H1 (cell line): ENCODE data around the gene ETV4. TPM values are rescaled to one million over a fixed set of nuclear protein-coding genes. Genes with fewer than 3 reads are reported as not detected.

Experiments used
- CTCF ChIA-PET: fragments of 300-600 bp; sonication (Branson Sonifier 250); formaldehyde crosslinking; loops from one replicate; lab custom pipeline; 2021; ENCODE audit not compliant: partially characterized antibody; lab: Charles Lee
- POLR2A ChIA-PET: fragments of 300-600 bp; sonication (Branson Sonifier 250); formaldehyde crosslinking; loops from one replicate; lab custom pipeline; 2021; ENCODE audit warnings: inconsistent platforms; ENCODE audit not compliant: partially characterized antibody; lab: Charles Lee
- DNase-seq, 2 experiments: peaks; one replicate each; pipeline versions ENCODE4 v3.0.0 to v3.0.0-alpha.2; 2010 to 2022; ENCODE audit warnings: low spot score in 2 of 2, low read depth in 1 of 2, mixed read lengths in 1 of 2
- FAIRE-seq: peaks from 2 replicates; lab custom pipeline; 2011; peaks lifted over from hg19 to GRCh38; lab: Jason Lieb, UNC
- H2AFZ ChIP-seq: 2 replicates; pipeline ENCODE4 v1.8.1; 2012; ENCODE audit warnings: low read length, inconsistent platforms
- H2AK5ac ChIP-seq: 2 replicates; pipeline ENCODE4 v1.6.1; 2013; ENCODE audit warnings: low read depth, low read length
- H2BK120ac ChIP-seq: replicated peaks from 2 replicates; pipeline ENCODE3; 2013; ENCODE audit warnings: low read depth, low read length, inconsistent platforms
- H2BK12ac ChIP-seq: 2 replicates; pipeline ENCODE4 v1.6.1; 2013; ENCODE audit warnings: low read depth, low read length
- H2BK15ac ChIP-seq: 2 replicates; pipeline ENCODE4 v1.6.1; 2013; ENCODE audit warnings: low read length
- H2BK20ac ChIP-seq: 2 replicates; pipeline ENCODE4 v1.6.1; 2013; ENCODE audit warnings: low read length
- H2BK5ac ChIP-seq: 2 replicates; pipeline ENCODE4 v1.6.1; 2013; ENCODE audit warnings: low read depth, low read length
- H3K14ac ChIP-seq: 2 replicates; pipeline ENCODE4 v1.6.1; 2013; ENCODE audit warnings: inconsistent platforms; ENCODE audit not compliant: insufficient read length
- H3K18ac ChIP-seq: 2 replicates; pipeline ENCODE4 v1.6.1; 2013; ENCODE audit warnings: low read length; ENCODE audit errors: extremely low read depth
- H3K23ac ChIP-seq: 2 replicates; pipeline ENCODE4 v1.6.1; 2013; ENCODE audit warnings: inconsistent platforms; ENCODE audit not compliant: insufficient read length
- H3K23me2 ChIP-seq: 2 replicates; pipeline ENCODE4 v1.6.1; 2013; ENCODE audit warnings: low read depth, low read length
- H3K27ac ChIP-seq: 2 replicates; pipeline ENCODE4 v1.6.1; 2011; ENCODE audit warnings: low read depth, low read length, inconsistent platforms
- H3K27me3 ChIP-seq, 4 experiments: replicated peaks in 1 of 4; 1 replicate in 1 of 4; 2 replicates in 3 of 4; pipeline versions ENCODE4 v1.6.1 to v1.8.1; 2011 to 2013; ENCODE audit warnings: low read length in 3 of 4, mild to moderate bottlenecking in 3 of 4, inconsistent platforms in 2 of 4, mixed read lengths in 2 of 4, moderate library complexity in 1 of 4; ENCODE audit not compliant: control insufficient read depth in 3 of 4, insufficient read depth in 3 of 4; ENCODE audit errors: extremely low read depth in 1 of 4
- H3K36me3 ChIP-seq, 4 experiments: 2 replicates each; pipeline versions ENCODE4 v1.6.1 to v1.8.1; 2011 to 2013; ENCODE audit warnings: mild to moderate bottlenecking in 4 of 4, low read length in 3 of 4, moderate library complexity in 2 of 4, control low read depth in 1 of 4, inconsistent platforms in 1 of 4; ENCODE audit not compliant: insufficient read depth in 4 of 4, control insufficient read depth in 2 of 4
- H3K4ac ChIP-seq: replicated peaks from 2 replicates; pipeline ENCODE3; 2013; ENCODE audit warnings: low read length, low read depth, mixed read lengths, inconsistent platforms; ENCODE audit not compliant: insufficient read length
- H3K4me1 ChIP-seq, 4 experiments: replicated peaks in 1 of 4; 1 replicate in 1 of 4; 2 replicates in 3 of 4; pipeline versions ENCODE4 v1.6.1 to v1.8.1; 2011 to 2013; ENCODE audit warnings: low read length in 3 of 4, inconsistent platforms in 2 of 4, mixed read lengths in 1 of 4; ENCODE audit not compliant: insufficient read depth in 4 of 4, control insufficient read depth in 3 of 4
- H3K4me2 ChIP-seq, 2 experiments: 2 replicates each; pipeline versions ENCODE4 v1.6.1 to v1.8.1; 2011 to 2013; ENCODE audit warnings: low read depth in 2 of 2, low read length in 2 of 2, control low read depth in 1 of 2, inconsistent platforms in 1 of 2, mild to moderate bottlenecking in 1 of 2; ENCODE audit not compliant: insufficient read depth in 1 of 2
- H3K4me3 ChIP-seq, 4 experiments: fragments of 200-600, 300-600 bp in 1 of 4; sonication (generic), shearing (Covaris generic), sonication (Bioruptor Twin) in 1 of 4; 2 replicates each; pipeline versions ENCODE4 v1.5.1 to v1.8.1; 2011 to 2016; ENCODE audit warnings: low read length in 4 of 4, low read depth in 3 of 4, control low read depth in 2 of 4, inconsistent platforms in 2 of 4, mild to moderate bottlenecking in 2 of 4, mixed read lengths in 1 of 4, moderate library complexity in 1 of 4; ENCODE audit not compliant: insufficient read depth in 2 of 4; ENCODE audit errors: extremely low read depth in 1 of 4
- H3K56ac ChIP-seq: replicated peaks from 2 replicates; pipeline ENCODE3; 2013; ENCODE audit warnings: low read depth, mild to moderate bottlenecking, mixed read lengths, low read length, inconsistent platforms; ENCODE audit not compliant: insufficient read length
- H3K79me1 ChIP-seq: 2 replicates; pipeline ENCODE4 v1.6.1; 2013; ENCODE audit warnings: low read depth, low read length, control low read depth
- H3K79me2 ChIP-seq, 2 experiments: 2 replicates each; pipeline versions ENCODE4 v1.6.1 to v1.8.1; 2012 to 2013; ENCODE audit warnings: low read length in 2 of 2, mild to moderate bottlenecking in 2 of 2, inconsistent platforms in 1 of 2; ENCODE audit not compliant: insufficient read depth in 2 of 2, control insufficient read depth in 1 of 2
- H3K9ac ChIP-seq, 4 experiments: replicated peaks in 1 of 4; 1 replicate in 1 of 4; 2 replicates in 3 of 4; pipeline versions ENCODE4 v1.6.1 to v1.8.1; 2011 to 2013; ENCODE audit warnings: low read depth in 3 of 4, low read length in 3 of 4, control low read depth in 2 of 4, mild to moderate bottlenecking in 2 of 4, moderate library complexity in 2 of 4, inconsistent platforms in 1 of 4; ENCODE audit errors: extremely low read depth in 1 of 4
- H3K9me3 ChIP-seq, 2 experiments: 2 replicates each; pipeline versions ENCODE4 v1.6.1 to v1.8.1; 2012 to 2013; ENCODE audit warnings: mild to moderate bottlenecking in 2 of 2, moderate library complexity in 2 of 2, control low read depth in 1 of 2, inconsistent platforms in 1 of 2, low read depth in 1 of 2, low read length in 1 of 2, mixed read lengths in 1 of 2; ENCODE audit not compliant: insufficient read depth in 2 of 2
- H4K20me1 ChIP-seq, 2 experiments: replicated peaks in 1 of 2; 2 replicates each; pipeline versions ENCODE3 to v1.8.1; 2011 to 2013; ENCODE audit warnings: inconsistent platforms in 2 of 2, low read length in 2 of 2, mild to moderate bottlenecking in 1 of 2; ENCODE audit not compliant: insufficient read depth in 2 of 2, control insufficient read depth in 1 of 2
- H4K5ac ChIP-seq: 2 replicates; pipeline ENCODE4 v1.6.1; 2013; ENCODE audit warnings: low read length, low read depth, mixed read lengths, inconsistent platforms; ENCODE audit not compliant: insufficient read length
- H4K8ac ChIP-seq: 2 replicates; pipeline ENCODE4 v1.8.0; 2013; ENCODE audit warnings: mild to moderate bottlenecking, moderate library complexity, low read length, inconsistent platforms; ENCODE audit not compliant: insufficient read depth; ENCODE audit errors: extremely low read depth
- H4K91ac ChIP-seq: replicated peaks from 2 replicates; pipeline ENCODE3; 2013; ENCODE audit warnings: low read length, mixed read lengths, inconsistent platforms; ENCODE audit not compliant: insufficient read length
- JUN ChIP-seq: IDR thresholded peaks from 2 replicates; pipeline ENCODE4 v1.6.1; 2011; ENCODE audit warnings: low read depth, mild to moderate bottlenecking, improper control_type of control experiment, low read length
- SAP30 ChIP-seq: fragments of 300-600 bp; sonication (generic); IDR thresholded peaks from 2 replicates; pipeline ENCODE4 v1.7.1; 2012; ENCODE audit warnings: low read length, moderate library complexity, mild to moderate bottlenecking, inconsistent platforms; ENCODE audit not compliant: insufficient read depth, insufficient replicate concordance
- SIN3A ChIP-seq, 2 experiments: IDR thresholded peaks in 1 of 2; conservative IDR thresholded peaks in 1 of 2; 2 replicates each; pipeline ENCODE4 v1.6.1; 2011 to 2012; ENCODE audit warnings: low read length in 2 of 2, improper control_type of control experiment in 1 of 2, low read depth in 1 of 2, mild to moderate bottlenecking in 1 of 2
- YY1 ChIP-seq: IDR thresholded peaks from 2 replicates; pipeline ENCODE4 v1.6.1; 2011; ENCODE audit warnings: low read depth, mild to moderate bottlenecking, low read length
- WGBS, 2 experiments: shearing (Covaris generic) in 1 of 2; methylation state at CpG; one replicate each; pipeline versions ENCODE4 v1.1.6 to v1.1.7; 2013 to 2015; ENCODE audit warnings: low lambda C conversion rate in 2 of 2, mixed read lengths in 2 of 2, inconsistent platforms in 1 of 2, low coverage in 1 of 2, missing lambda C conversion rate in 1 of 2; ENCODE audit not compliant: insufficient replicate concordance in 2 of 2, insufficient coverage in 1 of 2, insufficient read length in 1 of 2; ENCODE audit errors: extremely low coverage in 1 of 2, missing lambda C conversion rate in 1 of 2; 5-methylcytosine and 5-hydroxymethylcytosine counted together
- polyA plus RNA-seq, 7 experiments: library from polyadenylated mRNA; depleted of rRNA in 3 of 7; stranded (reverse) in 5 of 7; unstranded in 2 of 7; fragments of >200 nt in 5 of 7; fragments of 200-250 nt in 2 of 7; gene quantifications; 1 replicate in 5 of 7; 2 replicates in 1 of 7; 4 replicates in 1 of 7; pipeline versions ENCODE4 v1.2.1 to v1.2.3, GENCODE V29; 2011 to 2013; ENCODE audit warnings: missing spikeins in 2 of 7, mixed read lengths in 2 of 7
- total RNA-seq: library from RNA; stranded (reverse); fragmentation: NEBNext Ultra II Directional; extraction: Animal tissue kit (Norgen Biotek cat#: 25700); gene quantifications from 2 replicates; pipeline ENCODE4 v1.2.1, GENCODE V29; 2021
- TF ChIP-seq, protein P1 (sequence below), 3 experiments: IDR thresholded peaks; 1 replicate in 2 of 3; 2 replicates in 1 of 3; pipeline versions ENCODE4 v1.5.1 to v1.6.1; 2011; ENCODE audit warnings: low read length in 3 of 3, mild to moderate bottlenecking in 3 of 3, inconsistent platforms in 2 of 3, low read depth in 1 of 3, moderate library complexity in 1 of 3; ENCODE audit not compliant: insufficient read depth in 1 of 3; ENCODE audit errors: control extremely low read depth in 1 of 3

Gene ETV4
- total and polyA plus RNA-seq, 2 of the 8 experiments (the other 6 are each of a cell fraction or from before 2014, with no cell fraction given) = 75.2 to 143 TPM

DNA sequence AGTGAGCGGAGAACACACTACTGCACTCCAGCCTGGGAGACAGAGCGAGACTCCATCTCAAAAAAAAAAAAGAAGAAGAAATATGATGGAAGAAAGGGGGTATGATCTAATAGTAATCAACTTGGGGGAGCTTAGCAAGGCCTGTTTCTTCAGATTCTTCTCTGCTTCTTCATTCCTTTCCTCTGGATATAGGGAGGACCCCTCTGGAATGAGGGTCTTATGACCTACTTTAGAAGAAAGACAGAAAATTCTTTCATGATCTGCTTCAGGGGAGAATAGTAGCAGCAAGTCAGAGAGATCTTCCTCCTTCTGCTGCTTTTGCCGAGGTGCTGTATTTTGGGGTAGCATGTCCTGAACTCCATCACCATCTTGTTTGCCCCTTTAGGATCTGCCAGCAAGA, 44.9 kb upstream of the ETV4 start:
- no peaks in the 10 kb centered on the region for H3K36me3 ChIP-seq
- H3K4me3 ChIP-seq = no peak overlapping the region
- 0 out of 2 replicates have a peak, but pooled peaks cover 2% of the 10 kb centered on the region for H3K23me2 ChIP-seq
- no peak overlapping the region for H2BK5ac ChIP-seq
- no peaks in the 10 kb centered on the region for H4K20me1 ChIP-seq
- no peak overlapping the region for H4K91ac ChIP-seq
- H3K27me3 ChIP-seq = no peaks in the 10 kb centered on the region
- H2AFZ ChIP-seq = no peak overlapping the region
- H4K5ac ChIP-seq = no peak overlapping the region
- ChIA-PET CTCF (interaction anchor here (1.0 to 3.5 kb wide), 6 partner anchors 12 to 102 kb away, joined by 3 to 11 read pairs (median 6); no protein-coding TSS in a partner anchor), POLR2A (interaction anchor here (1.2 kb wide), 1 partner anchor 12 kb away, joined by 3 read pairs; no protein-coding TSS in a partner anchor)
- H3K14ac ChIP-seq = no peak overlapping the region
- no peak overlapping the region for H3K18ac ChIP-seq
- no peak overlapping the region for H3K27ac ChIP-seq
- H2AK5ac ChIP-seq = no peak overlapping the region
- no peak overlapping the region for H3K4me2 ChIP-seq
- H3K9ac ChIP-seq = no peak overlapping the region
- H3K4ac ChIP-seq = no peak overlapping the region
- DNase-seq = no peak
- H3K9me3 ChIP-seq = no peaks in the 10 kb centered on the region
- no peaks in the 10 kb centered on the region for H3K79me1 ChIP-seq
- no peak for FAIRE-seq
- H3K23ac ChIP-seq = no peak overlapping the region
- H2BK15ac ChIP-seq = no peak overlapping the region
- no peak overlapping the region for H2BK120ac ChIP-seq
- WGBS, 2 experiments = 86% methylated on average over 1 of the region's 3 CpGs; no CpG with 5 or more reads in 1 of the 2 experiments
- no peak overlapping the region for H2BK20ac ChIP-seq
- H3K56ac ChIP-seq = no peak overlapping the region
- no peak overlapping the region for H4K8ac ChIP-seq
- no peaks in the 10 kb centered on the region for H3K79me2 ChIP-seq
- H3K4me1 ChIP-seq = peaks cover 0 to 4% (median 0%) of the 10 kb centered on the region in 4 experiments; a peak in 2 of 7 replicates
- H2BK12ac ChIP-seq = no peak overlapping the region
- TF ChIP-seq, protein P1, sequence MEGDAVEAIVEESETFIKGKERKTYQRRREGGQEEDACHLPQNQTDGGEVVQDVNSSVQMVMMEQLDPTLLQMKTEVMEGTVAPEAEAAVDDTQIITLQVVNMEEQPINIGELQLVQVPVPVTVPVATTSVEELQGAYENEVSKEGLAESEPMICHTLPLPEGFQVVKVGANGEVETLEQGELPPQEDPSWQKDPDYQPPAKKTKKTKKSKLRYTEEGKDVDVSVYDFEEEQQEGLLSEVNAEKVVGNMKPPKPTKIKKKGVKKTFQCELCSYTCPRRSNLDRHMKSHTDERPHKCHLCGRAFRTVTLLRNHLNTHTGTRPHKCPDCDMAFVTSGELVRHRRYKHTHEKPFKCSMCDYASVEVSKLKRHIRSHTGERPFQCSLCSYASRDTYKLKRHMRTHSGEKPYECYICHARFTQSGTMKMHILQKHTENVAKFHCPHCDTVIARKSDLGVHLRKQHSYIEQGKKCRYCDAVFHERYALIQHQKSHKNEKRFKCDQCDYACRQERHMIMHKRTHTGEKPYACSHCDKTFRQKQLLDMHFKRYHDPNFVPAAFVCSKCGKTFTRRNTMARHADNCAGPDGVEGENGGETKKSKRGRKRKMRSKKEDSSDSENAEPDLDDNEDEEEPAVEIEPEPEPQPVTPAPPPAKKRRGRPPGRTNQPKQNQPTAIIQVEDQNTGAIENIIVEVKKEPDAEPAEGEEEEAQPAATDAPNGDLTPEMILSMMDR (IDR thresholded peaks at IDR 0.05; ENCODE audit: control extremely low read depth in 1 of 3, insufficient read depth in 1 of 3, low read depth in 1 of 3, low read length in 3 of 3) = no peak
- no peak for TF ChIP-seq JUN
- TF ChIP-seq YY1 = no peak
- TF ChIP-seq SAP30 = no peak
- TF ChIP-seq SIN3A (conservative IDR thresholded peaks at IDR 0.05 in 1 of 2, IDR thresholded peaks at IDR 0.05 in 1 of 2; ENCODE audit: low read depth in 1 of 2, low read length in 2 of 2) = no peak
